SKM-1 (cell line): ENCODE results near the gene PSMB9.
"Not testable (repeated sequence)": the region's sequence is repeated elsewhere in the genome, so short reads cannot be mapped to it uniquely, and the experiment has no call there.

Experiments
- DNase-seq: peaks from one replicate; lab custom pipeline; 2025; ENCODE audit not compliant: unreplicated experiment; lab: John Stamatoyannopoulos, UW

PSMB9 gene

DNA sequence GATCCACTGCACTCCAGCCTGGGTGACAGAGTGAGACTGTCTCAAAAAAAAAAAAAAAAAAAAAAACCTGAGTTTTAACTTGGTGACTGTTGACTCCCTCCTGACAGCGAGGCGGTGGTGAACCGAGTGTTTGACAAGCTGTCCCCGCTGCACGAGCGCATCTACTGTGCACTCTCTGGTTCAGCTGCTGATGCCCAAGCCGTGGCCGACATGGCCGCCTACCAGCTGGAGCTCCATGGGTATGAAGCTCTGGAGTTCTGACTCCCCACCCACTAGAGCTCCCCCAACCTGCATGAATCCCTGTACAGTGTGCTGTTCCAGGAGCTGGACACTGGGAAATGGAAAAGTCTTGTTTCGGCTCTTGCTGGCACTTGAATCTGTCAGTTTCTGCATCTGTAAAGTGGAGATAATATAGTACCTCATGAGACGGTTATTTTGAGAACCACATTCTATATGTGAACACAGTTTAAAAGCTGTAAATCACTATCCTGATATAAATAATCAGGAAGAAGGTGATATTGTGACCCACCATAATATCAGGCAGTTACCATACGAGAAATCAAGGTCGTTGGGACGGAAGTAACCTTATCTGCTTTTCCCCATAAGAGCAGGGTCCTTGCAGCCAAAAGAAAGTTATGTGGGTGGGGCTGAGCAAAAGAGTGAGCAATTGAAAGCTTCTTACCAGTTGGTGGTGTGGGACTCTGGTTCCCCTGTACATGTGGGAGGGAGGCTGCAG is 3.3 kb downstream of the PSMB9 start:
- no peak for DNase-seq

GRCh38 chr6:32858194-32858593 is 4.2 kb downstream of the PSMB9 start:
- DNase-seq, result no peak

DNA sequence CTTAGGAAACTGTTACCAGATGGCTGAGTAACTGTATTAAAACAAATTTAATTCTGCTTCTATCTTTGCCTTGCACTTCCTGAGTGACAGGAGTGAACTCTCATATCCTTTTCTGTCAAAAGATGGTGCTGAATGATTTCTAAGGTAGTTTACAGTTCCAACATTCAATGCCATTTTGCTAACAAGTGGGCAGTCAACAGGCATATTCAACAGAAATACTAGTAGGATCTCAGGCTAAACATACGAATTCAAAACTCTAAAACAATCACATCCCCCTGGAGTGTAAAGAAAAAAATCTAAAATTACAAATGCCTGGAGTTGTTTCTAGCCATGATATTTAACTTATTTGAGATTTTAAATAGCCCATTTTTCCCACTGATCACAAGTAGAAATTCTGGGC is 6.7 kb downstream of the PSMB9 start:
- no peak for DNase-seq

DNA sequence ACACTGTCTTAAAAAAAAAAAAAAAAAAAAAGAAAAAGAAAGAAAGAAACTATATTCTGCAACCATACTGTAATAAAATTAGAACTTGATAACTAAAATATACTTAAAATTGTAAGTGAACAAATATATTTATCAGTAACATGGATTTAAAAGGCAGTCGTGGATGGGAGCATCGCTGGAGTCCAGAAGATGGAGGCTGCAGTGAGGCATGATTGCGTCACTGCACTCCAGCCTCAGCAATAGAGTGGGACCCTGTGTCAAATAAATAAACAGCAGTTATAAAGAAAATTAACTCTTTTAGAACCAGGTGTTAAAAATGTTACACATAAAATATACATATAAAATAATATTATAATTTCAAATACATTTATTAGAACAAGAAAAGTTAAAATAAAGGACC is 8.7 kb downstream of the PSMB9 start:
- DNase-seq, result no peak

DNA sequence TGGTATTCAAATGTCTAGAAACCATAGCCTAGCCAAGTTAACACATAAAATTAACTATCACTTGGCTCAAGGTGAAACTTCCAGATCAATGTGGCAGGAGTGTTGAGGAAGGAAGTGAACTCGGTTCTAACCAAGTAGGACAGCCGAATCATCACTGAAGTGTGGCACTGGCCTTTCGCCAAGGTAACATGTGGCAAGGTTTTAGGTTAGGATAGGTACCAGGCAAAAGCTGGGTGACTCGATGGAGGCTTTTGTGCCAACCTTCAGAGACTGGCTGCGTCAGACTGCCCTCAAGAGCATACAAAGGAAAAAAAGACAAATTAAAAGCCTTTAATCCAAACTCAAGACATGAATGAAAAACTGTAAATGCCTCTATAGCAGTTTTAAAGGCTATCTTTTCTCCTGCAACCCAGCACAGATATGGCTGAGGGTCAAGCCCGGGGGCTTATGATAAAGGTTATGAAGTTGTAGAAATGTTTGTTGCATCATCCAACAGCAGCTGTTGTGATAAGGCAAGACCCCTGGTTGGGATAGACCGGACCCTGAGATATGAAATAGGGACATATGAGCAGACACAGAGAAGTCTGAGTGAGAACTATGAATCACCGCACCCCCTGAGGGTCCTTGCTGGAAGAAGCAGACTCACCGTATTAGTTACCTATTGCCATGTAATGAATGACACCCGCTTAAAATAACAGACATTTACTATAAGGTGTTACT is 11.9 kb downstream of the PSMB9 start:
- DNase-seq, result no peak

- no peak for DNase-seq
Observed at GRCh38 chr6:32867022-32867477, 13.1 kb downstream of the PSMB9 start.

DNA sequence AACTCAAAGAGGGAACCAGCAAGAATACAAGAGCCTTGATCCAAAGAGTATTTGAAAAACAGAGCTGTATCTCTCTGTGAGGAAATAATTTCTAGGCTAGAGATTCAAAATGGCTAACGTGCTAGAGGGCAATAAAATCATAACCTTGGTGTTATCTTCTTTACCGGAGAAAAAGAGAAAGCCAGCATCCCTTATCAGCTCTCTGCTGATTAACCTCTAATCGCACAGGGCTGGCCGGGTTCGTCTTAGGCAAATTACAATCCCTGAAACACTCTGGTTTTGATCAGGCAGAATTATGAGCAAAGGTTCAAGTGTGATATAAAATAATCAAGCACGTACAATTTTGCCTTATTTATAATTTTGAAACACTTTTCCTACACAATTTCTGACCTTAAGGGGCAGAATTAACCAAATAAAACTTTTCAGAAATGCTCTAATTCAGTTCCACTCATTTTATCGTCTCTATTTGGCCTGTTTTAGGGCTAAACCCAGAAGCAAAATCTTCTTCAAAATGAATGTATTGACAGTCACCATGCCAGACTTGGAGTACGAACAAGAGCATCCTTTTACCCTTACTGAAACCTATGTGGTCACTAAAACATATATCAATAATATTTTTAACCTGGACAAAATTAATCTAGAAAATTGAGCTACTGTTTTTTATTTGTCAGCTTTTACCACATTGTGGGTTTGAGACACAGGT is 13.7 kb downstream of the PSMB9 start:
- DNase-seq, result no peak

GRCh38 chr6:32868257-32868788 is 14.3 kb downstream of the PSMB9 start:
- DNase-seq, result peak; percentile 29

- not testable (repeated sequence) for DNase-seq
Observed at GRCh38 chr6:32873947-32874346, 20.0 kb downstream of the PSMB9 start.

- DNase-seq, result no peak
Observed at GRCh38 chr6:32876603-32877002, 22.6 kb downstream of the PSMB9 start.

DNA sequence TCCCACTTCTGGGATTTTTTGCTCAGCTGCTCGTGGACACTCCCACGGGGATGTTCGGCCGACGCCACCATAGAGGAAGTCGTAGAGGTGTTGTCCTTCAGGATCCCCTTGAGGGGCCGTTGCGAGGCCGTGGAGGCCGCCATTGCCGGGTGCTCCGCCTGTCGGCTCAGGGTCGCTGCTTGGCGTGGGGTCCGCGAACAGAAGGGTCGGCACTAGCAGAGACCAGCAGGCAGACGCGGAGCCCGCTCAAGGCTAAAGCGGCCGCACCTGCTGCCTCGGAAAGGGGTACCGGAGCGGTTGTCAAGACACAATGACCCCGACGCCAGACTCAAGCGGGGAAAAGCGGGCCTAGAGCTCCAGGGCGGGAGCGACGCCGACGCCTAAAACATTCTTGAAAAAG is 25.7 kb downstream of the PSMB9 start:
- no peak for DNase-seq

DNA sequence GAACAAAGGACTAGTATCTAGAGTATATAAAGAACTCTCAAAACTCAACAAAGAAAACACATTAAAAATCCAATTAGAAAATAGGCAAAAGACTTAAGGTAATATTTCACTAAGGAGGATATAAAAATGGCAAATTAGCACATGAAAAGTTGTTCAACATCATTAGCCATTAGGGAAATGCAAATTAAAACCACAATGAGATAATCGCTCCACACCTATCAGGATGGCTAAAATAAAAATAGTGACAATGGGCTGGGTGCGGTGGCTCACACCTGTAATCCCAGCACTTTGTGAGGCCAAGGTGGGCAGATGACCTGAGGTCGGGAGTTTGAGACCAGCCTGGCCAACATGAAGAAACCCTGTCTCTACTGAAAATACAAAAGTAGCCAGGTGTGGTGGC is 27.0 kb downstream of the PSMB9 start:
- DNase-seq, result not testable (repeated sequence)

DNA sequence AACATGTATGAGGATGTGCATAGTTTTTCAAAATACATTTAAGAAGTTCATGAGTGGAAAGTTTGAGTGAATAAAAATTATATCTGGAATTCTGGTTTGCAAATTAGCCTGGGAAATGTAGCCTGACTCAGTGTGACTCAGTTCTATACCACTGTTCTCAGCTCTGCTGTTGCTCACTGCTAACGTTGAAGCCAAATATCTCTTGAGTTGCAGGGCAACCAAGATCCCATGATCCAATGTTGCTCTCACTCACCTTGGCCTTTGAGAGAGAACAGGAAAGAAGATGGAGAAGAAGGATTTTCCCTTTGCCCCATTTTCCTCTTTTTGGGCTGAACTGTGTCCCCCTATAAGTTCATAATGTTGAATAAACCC is 28.9 kb downstream of the PSMB9 start:
- no peak for DNase-seq

DNA sequence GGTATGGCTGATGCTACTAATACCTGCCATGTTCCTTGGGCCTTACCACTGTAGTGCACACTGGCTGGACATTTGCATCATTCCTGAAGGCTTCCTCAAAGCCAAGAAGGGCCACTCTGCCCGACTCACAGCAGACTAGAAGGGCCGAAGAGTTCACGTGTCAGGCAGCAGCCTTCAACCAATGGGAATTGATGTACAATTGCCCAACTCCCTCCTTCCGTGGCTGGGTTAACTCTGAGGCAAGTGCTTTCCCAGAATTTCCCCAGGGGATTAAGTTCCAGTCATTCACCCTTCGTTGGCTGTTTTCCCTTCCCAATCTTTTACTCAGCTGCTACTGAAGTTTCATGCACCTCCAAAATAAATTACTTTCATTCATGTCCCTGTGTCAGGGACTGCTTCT is 29.8 kb downstream of the PSMB9 start:
- no peak for DNase-seq

GRCh38 chr6:32885698-32886286 is 31.8 kb downstream of the PSMB9 start:
- DNase-seq, result peak; percentile 30

GRCh38 chr6:32886681-32887383 is 32.8 kb downstream of the PSMB9 start:
- DNase-seq, result no peak

GRCh38 chr6:32887616-32888015 is 33.6 kb downstream of the PSMB9 start:
- no peak for DNase-seq

DNA sequence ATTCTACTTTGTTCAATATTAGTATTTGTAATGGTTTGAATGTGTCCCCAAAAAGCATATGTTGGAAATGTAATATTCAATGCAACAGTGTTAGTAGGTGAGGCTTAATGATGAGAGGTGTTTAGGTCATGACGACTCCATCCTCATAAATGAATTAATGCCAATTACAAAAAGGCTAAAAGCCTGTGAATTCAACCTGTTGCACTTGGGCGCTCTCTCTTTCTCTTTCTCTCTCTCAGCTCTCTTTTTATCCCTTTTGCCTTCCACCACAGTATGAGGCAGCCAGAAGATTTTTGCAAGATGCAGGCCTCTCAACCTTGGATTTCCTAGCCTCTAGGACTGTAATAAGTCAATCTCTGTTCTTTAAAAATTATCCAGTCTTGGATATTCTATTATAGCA is 34.6 kb downstream of the PSMB9 start:
- no peak for DNase-seq

DNA sequence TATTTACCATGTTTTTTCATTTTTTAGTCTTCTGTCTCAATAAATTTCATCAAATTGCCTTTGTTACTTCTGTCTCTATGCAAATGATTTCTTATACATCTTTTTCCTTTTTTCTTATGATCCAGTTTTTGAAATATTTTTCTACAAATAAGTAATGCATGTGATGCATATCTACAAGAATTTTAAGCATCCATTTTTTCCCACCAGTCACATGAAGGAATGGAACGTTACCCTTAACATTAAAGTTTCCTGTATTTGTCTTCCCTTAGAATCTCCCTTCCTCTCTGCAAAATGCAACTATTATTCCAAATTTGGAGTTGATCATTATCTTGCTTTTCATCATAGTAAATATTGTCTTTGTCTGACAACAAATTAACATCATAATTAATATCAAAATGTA is 35.5 kb downstream of the PSMB9 start:
- no peak for DNase-seq

DNA sequence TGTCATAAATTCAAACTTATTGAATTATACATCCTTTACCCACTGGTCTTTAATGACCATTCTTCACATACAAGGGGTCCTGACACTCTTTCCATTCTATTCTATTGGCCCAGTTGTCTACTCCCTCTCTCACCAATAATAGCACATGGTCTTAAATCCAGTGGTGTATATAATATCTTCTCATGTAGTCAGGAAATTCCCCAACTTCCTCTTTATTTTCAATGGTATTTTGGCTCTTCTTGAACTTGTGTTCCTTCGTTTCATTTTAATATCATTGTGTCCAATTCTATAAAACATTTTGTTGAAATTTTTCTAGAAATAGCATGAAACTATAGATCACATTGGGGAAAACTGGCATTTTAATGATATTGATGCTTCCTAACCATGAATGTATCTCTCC is 36.8 kb downstream of the PSMB9 start:
- DNase-seq, result no peak
